ENCODE measurements around the gene PPP1R14C.
"Not testable (repeated sequence)": the region's sequence is repeated elsewhere in the genome, so short reads cannot be mapped to it uniquely, and the experiment has no call there.

PPP1R14C gene

DNA sequence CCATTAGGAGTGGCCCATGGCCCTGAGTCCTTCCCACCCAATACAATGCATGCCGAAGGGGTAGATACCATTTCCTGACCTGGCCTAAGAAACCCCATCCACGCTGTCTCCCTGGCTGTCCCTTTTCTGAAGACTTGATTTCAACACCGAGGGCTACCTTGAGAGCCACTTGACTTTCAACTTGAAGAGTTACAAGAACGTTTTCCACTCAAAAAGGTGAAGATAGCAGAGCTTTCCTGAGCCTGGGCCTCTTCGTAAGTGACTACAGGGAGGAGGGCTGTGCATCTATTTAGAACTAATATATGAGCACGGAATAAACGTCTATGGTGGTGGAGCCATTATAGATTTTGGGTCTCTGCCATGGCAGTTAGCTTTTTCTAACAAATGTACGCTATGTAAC is 14.4 kb upstream of the PPP1R14C start:
- Mint-ChIP-seq H3K36me3 (no peaks in the 10 kb centered on the region), H3K4me1 (no peaks in the 10 kb centered on the region), H3K9me3 (no peaks in the 10 kb centered on the region), H3K27me3 (peaks cover 6% of the 10 kb centered on the region), H3K27ac (no peak overlapping the region), H3K4me3 (no peak overlapping the region)

DNA sequence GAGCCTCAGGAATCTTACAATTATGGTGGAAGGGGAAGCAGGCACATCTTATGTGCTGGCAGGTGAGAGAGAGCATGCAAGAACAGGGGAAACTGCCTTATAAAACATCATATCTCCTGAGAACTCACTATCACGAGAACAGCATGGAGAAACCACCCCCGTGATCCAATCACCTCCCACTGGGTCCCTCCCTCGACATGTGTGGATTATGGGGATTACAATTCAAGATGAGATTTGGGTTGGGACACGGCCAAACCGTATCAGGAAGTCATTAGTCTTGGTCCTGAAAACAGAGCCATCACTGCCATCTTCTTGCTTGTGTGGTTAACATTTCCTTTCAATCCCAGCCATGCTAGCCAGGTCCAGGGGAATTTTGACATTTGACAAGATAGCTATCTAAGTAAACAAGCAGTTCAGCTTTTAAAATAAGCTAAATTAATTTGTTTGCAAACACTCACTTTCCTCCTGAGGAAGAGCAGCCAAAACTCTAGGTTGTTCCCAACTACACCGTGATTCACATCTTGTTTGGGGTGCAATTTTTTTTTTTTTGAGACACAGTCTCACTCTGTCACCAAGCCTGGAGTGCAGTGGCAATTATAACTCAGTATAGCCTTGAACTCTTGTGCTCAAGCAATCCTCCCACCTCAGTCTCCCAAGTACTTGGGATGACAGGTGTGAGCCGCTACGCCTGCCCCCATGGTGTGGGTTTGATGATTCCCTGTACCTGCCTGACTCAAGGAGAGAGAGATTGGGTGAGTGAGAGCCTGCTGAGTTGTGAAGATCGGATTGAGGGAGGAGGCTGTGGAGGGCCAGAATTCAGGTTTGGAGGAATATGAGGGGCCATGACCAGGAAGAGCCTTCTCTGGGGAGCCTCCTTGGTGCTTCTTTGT is 13.0 kb upstream of the PPP1R14C start:
- Mint-ChIP-seq H3K27me3 (peaks cover 5% of the 10 kb centered on the region), H3K4me3 (no peak overlapping the region), H3K9me3 (no peaks in the 10 kb centered on the region), H3K4me1 (no peaks in the 10 kb centered on the region), H3K36me3 (no peaks in the 10 kb centered on the region), H3K27ac (no peak overlapping the region)

DNA sequence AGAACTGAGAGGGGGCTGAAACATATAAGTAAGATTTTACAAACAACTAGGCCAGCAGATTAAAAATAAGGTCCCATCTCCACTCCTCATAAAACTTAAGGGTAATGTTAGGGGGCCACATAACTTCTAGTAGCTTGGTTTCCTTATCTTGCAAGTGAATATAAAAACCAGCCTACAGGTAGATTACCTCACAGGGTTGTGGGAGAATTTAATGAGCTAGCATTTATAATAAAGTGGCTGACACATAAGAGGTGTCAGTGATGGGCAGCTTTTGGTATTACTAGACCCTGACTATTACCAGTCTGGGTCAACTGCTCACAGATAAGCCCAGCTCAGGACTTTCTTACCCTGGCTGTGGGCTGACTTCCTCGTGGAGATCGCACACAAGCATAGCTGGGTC is 9.2 kb upstream of the PPP1R14C start:
- Mint-ChIP-seq H3K27ac (no peak overlapping the region), H3K9me3 (no peaks in the 10 kb centered on the region), H3K36me3 (no peaks in the 10 kb centered on the region), H3K27me3 (peaks cover 5% of the 10 kb centered on the region), H3K4me1 (no peaks in the 10 kb centered on the region), H3K4me3 (no peak overlapping the region)

DNA sequence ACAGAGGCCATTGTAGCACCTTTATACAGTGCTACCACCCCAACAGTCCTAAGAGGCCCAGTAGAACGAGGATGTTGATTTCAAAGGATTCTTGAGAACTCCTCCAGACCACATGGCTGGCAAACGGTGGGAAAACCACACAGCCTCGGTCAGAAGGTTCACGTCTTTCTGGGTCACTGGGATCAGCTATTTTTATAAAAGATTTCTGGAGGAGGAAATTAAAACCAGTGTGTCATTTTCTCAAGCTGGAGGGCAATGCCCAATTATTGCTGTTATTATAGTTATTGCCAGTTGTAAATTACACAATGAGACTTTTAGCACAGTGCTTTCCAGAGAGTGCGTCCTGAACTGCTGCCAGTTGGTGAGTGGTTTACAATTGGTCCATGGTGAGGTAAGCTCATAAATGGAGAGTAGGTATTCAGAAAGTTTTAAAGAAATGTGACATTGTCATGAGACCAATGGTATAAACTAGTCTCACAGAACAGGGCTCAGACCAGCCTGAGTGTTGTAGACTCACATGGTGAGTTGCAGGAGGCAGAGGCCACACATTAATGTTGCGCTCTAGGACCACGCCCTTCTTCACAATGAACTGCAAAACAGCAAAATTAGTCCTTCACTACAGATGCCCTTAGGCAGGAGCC is 8.4 kb upstream of the PPP1R14C start:
- Mint-ChIP-seq H3K4me3 (no peak overlapping the region), H3K36me3 (no peaks in the 10 kb centered on the region), H3K27me3 (peaks cover 7% of the 10 kb centered on the region), H3K27ac (no peak overlapping the region), H3K9me3 (no peaks in the 10 kb centered on the region), H3K4me1 (no peaks in the 10 kb centered on the region)

DNA sequence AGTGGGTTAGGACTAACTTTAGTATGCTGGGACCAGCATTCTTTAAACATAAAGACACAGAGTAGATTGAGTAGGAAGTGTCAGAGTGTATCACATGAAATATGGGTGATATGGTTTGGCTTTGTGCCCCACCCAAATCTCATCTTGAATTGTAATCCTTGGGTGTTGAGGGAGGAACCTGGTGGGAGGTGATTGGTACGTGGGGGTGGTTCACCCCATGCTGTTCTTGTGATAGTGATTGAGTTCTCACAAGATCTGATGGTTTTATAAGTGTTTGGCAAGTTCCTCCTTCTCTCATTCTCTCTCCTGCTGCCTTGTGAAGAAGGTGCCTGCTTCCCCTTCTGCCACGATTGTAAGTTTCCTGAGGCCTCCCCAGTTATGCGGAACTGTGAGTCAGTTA is 5.1 kb upstream of the PPP1R14C start:
- H3K36me3 Mint-ChIP-seq, H3K4me3 Mint-ChIP-seq, H3K9me3 Mint-ChIP-seq, H3K4me1 Mint-ChIP-seq, H3K27ac Mint-ChIP-seq: not testable (repeated sequence)
- H3K27me3 Mint-ChIP-seq: peaks cover 25% of the 10 kb centered on the region

DNA sequence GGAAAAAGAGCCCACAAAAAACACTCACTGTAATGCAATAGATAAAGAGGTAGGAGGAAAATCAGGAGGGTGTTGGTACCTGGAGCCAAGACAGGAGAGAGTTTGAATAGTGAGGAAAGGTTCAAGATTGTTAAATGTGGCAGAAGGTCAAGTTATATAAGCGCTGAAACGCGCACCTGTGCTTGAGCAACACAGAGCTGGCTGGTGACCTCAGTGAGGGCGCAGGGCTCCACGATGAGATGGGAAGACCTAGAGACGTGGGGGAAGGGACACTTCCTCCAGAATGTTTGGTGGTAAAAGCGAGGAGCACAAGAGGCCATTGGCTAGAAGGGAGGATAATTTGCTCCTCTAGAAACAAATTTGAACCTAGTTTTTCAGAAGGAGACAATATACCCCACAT is 4.2 kb upstream of the PPP1R14C start:
- Mint-ChIP-seq H3K4me1 (peaks cover 5% of the 10 kb centered on the region), H3K4me3 (no peak overlapping the region)

DNA sequence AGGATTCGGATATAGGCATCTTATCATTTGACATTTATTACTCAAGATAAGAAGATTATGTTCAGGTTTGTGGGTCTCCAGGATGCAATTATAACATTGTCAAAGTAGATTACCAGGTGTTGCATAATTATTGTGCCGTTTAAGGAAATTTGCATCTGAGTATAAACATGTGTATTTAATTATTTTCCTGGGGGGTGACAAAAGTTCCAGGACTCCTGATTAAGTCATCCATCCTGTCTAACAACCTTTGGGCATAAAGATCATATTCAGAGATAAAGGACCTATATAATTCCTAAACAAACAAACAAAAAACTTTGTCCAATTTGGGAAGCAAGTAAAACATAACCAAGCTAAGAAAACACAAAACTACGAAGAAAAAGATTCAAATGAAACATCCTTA is 3.3 kb upstream of the PPP1R14C start:
- Mint-ChIP-seq H3K4me1 (peaks cover 5% of the 10 kb centered on the region), H3K36me3 (no peaks in the 10 kb centered on the region), H3K27ac (no peak overlapping the region), H3K9me3 (no peaks in the 10 kb centered on the region), H3K4me3 (no peak overlapping the region), H3K27me3 (peaks cover 30% of the 10 kb centered on the region)

More for the DNA sequence above, 4.2 kb upstream of the PPP1R14C start:
- Mint-ChIP-seq H3K36me3 (no peaks in the 10 kb centered on the region), H3K27me3 (peaks cover 23% of the 10 kb centered on the region), H3K27ac (no peak overlapping the region), H3K9me3 (no peaks in the 10 kb centered on the region)

DNA sequence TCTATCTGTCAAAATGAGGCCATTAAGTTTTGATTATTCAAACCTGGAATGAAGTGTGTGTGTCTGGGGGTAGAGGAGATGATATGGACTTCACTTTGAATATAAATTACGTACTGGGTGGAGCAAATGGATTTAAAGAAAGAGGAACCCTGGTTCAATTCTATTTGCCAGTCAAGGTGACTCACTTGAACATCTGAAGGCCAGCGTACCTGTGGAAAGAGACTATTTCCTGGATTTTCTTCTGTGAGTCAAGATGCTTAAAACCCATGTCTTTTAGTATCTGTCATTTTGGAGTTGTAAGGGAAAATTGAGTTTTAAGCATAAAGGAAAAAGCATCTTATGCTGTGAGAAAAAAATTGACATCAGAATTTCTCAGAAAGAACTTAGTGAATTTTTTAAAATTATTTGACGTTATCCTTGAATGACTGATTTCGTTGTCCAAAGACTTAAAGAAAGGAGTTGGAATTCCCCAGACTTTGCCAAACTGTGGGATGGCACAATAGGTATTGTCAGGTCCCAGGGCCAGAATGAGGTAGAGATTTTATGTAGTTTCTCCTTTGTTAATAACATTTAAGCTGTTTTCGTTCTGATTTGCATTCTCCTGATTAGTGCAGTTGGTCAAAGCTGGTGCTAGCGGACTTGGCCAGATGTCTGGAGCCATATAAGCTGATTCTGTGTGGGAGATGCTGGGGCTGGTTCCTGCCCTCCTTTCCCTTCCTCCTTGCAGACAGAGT is 2.4 kb upstream of the PPP1R14C start:
- H3K27me3 Mint-ChIP-seq: peaks cover 34% of the 10 kb centered on the region
- no peaks in the 10 kb centered on the region for H3K36me3 Mint-ChIP-seq
- H3K4me3 Mint-ChIP-seq: no peak overlapping the region
- H3K9me3 Mint-ChIP-seq: no peaks in the 10 kb centered on the region
- H3K4me1 Mint-ChIP-seq: peaks cover 5% of the 10 kb centered on the region
- no peak overlapping the region for H3K27ac Mint-ChIP-seq

DNA sequence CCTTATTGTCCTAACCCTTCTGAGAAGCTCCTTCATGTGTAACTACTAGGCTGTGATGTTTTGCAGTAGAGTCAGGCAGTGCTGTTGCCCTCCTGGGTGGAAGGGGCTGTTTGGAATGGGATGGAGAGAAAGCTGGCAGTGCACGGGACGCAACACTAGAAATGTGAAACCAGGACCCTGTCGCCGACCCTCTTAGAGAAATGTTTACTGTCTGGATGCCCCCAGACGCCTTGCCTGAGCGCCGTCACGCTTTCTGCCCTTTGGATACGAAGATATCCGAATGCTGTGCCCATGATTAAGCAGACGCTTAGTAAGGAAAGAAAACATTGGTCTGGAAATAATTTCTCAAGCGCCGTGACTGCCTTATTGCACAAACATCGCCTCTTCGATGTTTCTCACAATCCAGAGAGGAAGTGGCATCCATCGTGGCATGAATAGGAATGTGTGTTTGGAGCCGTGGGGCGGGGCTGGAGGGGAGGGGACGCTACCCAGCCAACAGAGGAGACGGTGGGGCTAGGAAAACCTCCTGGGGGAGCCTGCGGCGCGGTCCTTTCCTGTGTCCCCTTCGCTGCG is 661 bp upstream of the PPP1R14C start:
- Mint-ChIP-seq H3K9me3 (no peaks in the 10 kb centered on the region), H3K4me3 (peak overlapping the region; percentile 54), H3K27me3 (peaks cover 48% of the 10 kb centered on the region), H3K36me3 (no peaks in the 10 kb centered on the region), H3K4me1 (peaks cover 5% of the 10 kb centered on the region), H3K27ac (no peak overlapping the region)

DNA sequence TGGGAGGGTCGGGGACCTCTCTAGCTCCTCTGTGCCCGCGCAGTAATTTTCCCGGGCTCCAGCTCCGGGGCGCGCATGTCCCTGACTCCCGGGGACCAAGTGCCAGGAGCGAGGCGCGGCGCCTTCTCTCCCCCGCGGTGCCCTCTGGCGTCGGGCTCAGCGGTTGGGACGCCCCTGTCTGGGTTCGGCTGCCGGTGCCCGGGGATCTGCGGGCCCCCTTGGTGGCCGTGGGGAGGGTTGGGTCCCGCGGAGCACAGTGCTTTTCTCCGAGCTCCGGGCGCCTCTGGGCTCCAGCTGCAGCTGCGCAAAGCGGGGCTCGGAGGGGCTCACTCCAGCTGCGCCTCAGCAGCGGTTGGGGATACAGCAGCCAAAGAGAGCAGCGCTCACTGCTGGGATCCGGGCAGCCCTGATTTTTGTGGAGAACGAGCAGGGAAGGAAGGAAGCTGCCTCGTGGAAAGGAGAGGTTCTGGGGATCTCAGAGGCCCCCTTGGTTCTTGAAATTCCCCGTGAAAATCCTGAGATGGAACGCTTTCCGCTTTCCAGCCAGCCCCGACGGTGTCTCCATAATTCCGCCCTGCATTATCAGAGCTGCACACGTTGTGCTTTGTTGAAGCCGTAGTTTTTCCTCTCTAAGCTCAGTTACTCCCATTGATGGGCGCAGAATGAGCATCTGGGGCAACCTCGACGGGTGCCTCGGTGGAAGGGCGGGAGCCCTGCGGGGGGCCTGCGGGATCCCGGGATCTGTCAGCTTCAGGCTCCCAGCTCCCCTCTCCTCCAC is 861 bp downstream of the PPP1R14C start:
- peak overlapping the region; percentile 19 for H3K4me3 Mint-ChIP-seq
- peaks cover 49% of the 10 kb centered on the region for H3K27me3 Mint-ChIP-seq
- no peaks in the 10 kb centered on the region for H3K36me3 Mint-ChIP-seq
- H3K27ac Mint-ChIP-seq: no peak overlapping the region
- peaks cover 5% of the 10 kb centered on the region for H3K4me1 Mint-ChIP-seq
- no peaks in the 10 kb centered on the region for H3K9me3 Mint-ChIP-seq

DNA sequence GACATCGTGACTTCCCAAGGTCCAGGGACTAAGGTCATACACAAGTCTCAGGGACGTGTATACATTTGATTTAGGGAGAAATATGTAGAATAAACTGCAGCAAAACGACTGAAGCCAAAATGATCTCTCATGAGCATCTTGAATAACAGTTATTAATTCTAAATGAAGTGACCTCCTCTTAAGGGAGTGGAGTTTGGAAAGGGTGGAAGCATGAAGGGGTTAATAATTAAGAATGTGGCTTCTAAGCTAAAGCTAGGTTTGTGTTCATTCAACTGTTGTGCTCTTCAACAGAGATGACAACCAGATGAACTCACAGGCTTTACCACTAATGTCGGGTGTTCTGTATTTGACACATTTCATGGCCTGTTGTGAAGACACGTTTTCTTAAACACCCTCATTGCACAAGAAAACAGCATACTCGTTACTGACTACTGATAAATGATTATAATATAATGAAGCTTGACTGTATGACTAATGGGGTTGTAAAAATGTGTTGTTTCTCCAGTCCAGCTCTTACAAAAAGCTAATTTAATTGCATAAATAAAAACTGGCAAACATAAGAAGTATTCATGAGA is 1.5 kb downstream of the PPP1R14C start:
- no peaks in the 10 kb centered on the region for H3K9me3 Mint-ChIP-seq
- H3K27me3 Mint-ChIP-seq: peaks cover 48% of the 10 kb centered on the region
- no peaks in the 10 kb centered on the region for H3K36me3 Mint-ChIP-seq
- peaks cover 5% of the 10 kb centered on the region for H3K4me1 Mint-ChIP-seq
- peak overlapping the region; percentile 19 for H3K4me3 Mint-ChIP-seq
- no peak overlapping the region for H3K27ac Mint-ChIP-seq

DNA sequence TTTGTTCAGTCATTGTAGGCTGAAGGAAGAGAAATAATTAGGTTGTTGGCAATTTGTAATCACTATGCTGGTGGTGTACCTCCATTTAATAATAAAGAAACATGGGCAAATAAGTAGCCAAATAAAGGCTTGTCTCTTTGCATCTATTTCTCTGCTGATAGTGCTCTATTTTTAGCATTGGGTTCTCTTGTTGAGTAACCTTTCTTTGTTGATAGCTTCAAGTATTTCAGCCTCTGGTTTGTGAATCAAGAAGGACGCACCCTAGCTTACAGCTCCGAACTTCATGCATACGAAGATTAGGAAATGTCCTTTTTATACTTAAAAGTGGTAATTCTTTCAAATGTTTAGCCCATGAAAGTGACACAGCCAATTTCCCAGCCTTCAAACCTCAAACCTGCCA is 2.6 kb downstream of the PPP1R14C start:
- peaks cover 5% of the 10 kb centered on the region for H3K4me1 Mint-ChIP-seq
- no peak overlapping the region for H3K4me3 Mint-ChIP-seq
- peaks cover 47% of the 10 kb centered on the region for H3K27me3 Mint-ChIP-seq
- no peak overlapping the region for H3K27ac Mint-ChIP-seq
- H3K9me3 Mint-ChIP-seq: no peaks in the 10 kb centered on the region
- no peaks in the 10 kb centered on the region for H3K36me3 Mint-ChIP-seq

DNA sequence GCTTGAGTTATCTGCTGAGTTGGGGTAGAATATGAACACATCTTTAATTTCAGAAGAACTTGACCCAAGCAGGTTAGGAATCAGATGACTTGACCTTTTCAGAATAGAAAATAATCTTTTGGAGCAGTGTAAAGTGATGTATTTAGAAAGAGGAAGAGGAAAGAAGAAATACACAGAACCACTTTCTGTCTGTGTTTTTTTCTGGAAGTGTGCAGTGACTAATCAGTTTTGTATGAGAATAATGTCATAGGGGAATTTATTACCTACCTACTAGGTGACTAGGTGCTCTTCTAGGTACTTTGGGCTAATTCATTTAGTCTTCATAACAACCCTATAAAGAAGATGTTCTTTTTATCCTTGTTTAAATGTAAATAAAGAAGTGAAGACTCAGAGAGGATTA is 3.0 kb downstream of the PPP1R14C start:
- Mint-ChIP-seq H3K27me3 (peaks cover 45% of the 10 kb centered on the region), H3K4me3 (no peak overlapping the region), H3K4me1 (peaks cover 5% of the 10 kb centered on the region), H3K27ac (no peak overlapping the region), H3K36me3 (no peaks in the 10 kb centered on the region), H3K9me3 (no peaks in the 10 kb centered on the region)

DNA sequence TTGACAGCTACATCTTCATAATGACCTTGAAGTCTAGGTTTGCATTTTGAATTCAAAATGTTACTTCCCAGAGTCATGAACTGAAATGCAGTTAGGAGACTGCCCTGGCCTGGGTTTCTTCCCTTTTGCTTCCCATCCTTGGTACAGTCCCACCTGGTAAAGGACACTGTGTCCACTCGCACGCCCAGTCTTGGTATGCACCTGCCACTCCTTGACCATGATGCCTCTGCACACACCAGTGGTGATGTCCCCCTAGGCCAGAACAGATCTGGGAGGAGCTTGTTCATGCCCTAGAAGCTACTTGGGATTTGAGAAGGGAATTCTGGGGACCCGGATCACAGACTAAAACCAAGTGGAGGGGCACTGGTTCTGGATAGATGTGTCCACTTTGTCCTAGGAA is 3.6 kb downstream of the PPP1R14C start:
- Mint-ChIP-seq H3K36me3 (no peaks in the 10 kb centered on the region), H3K27ac (no peak overlapping the region), H3K4me1 (peaks cover 5% of the 10 kb centered on the region), H3K9me3 (no peaks in the 10 kb centered on the region), H3K4me3 (no peak overlapping the region), H3K27me3 (peaks cover 45% of the 10 kb centered on the region)

DNA sequence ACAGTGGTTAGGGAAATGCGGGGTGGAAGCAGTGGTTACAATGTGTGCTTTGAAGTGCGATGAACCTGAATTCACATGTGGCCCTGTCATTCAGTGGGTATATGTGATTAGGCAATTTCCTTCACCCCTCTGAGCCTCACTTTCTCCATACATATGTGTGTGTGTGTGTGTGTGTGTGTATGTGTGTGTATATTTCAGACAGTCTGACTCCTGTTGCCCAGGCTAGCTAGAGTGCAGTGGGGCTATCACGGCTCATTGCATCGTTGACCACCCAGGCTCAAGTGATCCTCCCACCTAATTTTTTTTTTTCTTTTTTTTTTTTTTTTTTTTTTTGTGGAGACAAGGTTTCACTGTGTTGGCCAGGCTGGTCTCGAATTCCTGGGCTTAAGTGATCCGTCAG is 6.3 kb downstream of the PPP1R14C start:
- Mint-ChIP-seq H3K27me3 (peaks cover 40% of the 10 kb centered on the region), H3K9me3 (no peaks in the 10 kb centered on the region), H3K27ac (no peak overlapping the region), H3K4me1 (no peaks in the 10 kb centered on the region), H3K36me3 (no peaks in the 10 kb centered on the region), H3K4me3 (no peak overlapping the region)
